DOHH2 (cell line): Measurements from ENCODE around the gene ASH1L.
"Not testable (repeated sequence)": the region's sequence is repeated elsewhere in the genome, so short reads cannot be mapped to it uniquely, and the experiment has no call there.

Experiments used
- H3F3A ChIP-seq: fragments of 200-600 bp; sonication (generic), shearing (Covaris generic); 2 replicates; pipeline ENCODE4 v1.6.0; 2016; ENCODE audit warnings: antibody characterized with exemption, mild to moderate bottlenecking; ENCODE audit not compliant: control insufficient read depth, insufficient read depth
- H3K27ac ChIP-seq: fragments of 200-600 bp; sonication (generic); 2 replicates; pipeline ENCODE4 v1.5.1; 2014; ENCODE audit warnings: low read depth, mild to moderate bottlenecking, low read length, moderate library complexity
- H3K27me3 ChIP-seq: fragments of 200-600 bp; sonication (generic); 2 replicates; pipeline ENCODE4 v1.6.1; 2014; ENCODE audit warnings: mild to moderate bottlenecking, low read length, mixed read lengths; ENCODE audit not compliant: control insufficient read depth
- H3K36me3 ChIP-seq: fragments of 200-600 bp; sonication (generic); 2 replicates; pipeline ENCODE4 v1.6.1; 2014; ENCODE audit warnings: mild to moderate bottlenecking, low read length, moderate library complexity, mixed read lengths; ENCODE audit not compliant: control insufficient read depth
- H3K4me1 ChIP-seq: fragments of 200-600 bp; sonication (generic); 2 replicates; pipeline ENCODE4 v1.6.1; 2014; ENCODE audit warnings: mild to moderate bottlenecking, low read length, mixed read lengths; ENCODE audit not compliant: control insufficient read depth
- H3K4me2 ChIP-seq: fragments of 200-600 bp; sonication (generic); 2 replicates; pipeline ENCODE4 v1.6.0; 2014; ENCODE audit warnings: mild to moderate bottlenecking, low read length, moderate library complexity
- H3K4me3 ChIP-seq: fragments of 200-600 bp; sonication (generic); 2 replicates; pipeline ENCODE4 v1.5.1; 2014; ENCODE audit warnings: mild to moderate bottlenecking, low read length, mixed read lengths
- H3K79me2 ChIP-seq: fragments of 200-600 bp; sonication (generic); 2 replicates; pipeline ENCODE4 v1.6.1; 2014; ENCODE audit warnings: mild to moderate bottlenecking, low read length, mixed read lengths; ENCODE audit not compliant: control insufficient read depth
- H3K9me2 ChIP-seq: fragments of 200-600 bp; sonication (generic); replicated peaks from 2 replicates; pipeline ENCODE4 v1.6.1; 2014; ENCODE audit warnings: mild to moderate bottlenecking, low read length, mixed read lengths; ENCODE audit not compliant: control insufficient read depth
- H3K9me3 ChIP-seq: fragments of 200-600 bp; sonication (generic); 2 replicates; pipeline ENCODE4 v1.6.1; 2014; ENCODE audit warnings: antibody characterized with exemption, low read length, mixed read lengths; ENCODE audit not compliant: control insufficient read depth, insufficient read depth
- H4K20me1 ChIP-seq: fragments of 200-600 bp; sonication (generic); 2 replicates; pipeline ENCODE4 v1.6.0; 2014; ENCODE audit warnings: low read depth, mild to moderate bottlenecking, antibody characterized with exemption, low read length, moderate library complexity; ENCODE audit not compliant: control insufficient read depth, insufficient read depth
- EZH2phosphoT487 ChIP-seq: fragments of 200-600 bp; sonication (generic); IDR thresholded peaks from 2 replicates; pipeline ENCODE4 v1.6.1; 2017; ENCODE audit warnings: borderline replicate concordance, mild to moderate bottlenecking, antibody characterized with exemption, low read length, moderate library complexity, mixed read lengths
- TF ChIP-seq, protein P1 (sequence below): fragments of 200-600 bp; sonication (generic); IDR thresholded peaks from one replicate; pipeline ENCODE4 v1.5.1; 2014; ENCODE audit warnings: antibody characterized with exemption, mild to moderate bottlenecking, low read depth, low read length; ENCODE audit not compliant: poor library complexity, severe bottlenecking

The ASH1L gene, protein sequence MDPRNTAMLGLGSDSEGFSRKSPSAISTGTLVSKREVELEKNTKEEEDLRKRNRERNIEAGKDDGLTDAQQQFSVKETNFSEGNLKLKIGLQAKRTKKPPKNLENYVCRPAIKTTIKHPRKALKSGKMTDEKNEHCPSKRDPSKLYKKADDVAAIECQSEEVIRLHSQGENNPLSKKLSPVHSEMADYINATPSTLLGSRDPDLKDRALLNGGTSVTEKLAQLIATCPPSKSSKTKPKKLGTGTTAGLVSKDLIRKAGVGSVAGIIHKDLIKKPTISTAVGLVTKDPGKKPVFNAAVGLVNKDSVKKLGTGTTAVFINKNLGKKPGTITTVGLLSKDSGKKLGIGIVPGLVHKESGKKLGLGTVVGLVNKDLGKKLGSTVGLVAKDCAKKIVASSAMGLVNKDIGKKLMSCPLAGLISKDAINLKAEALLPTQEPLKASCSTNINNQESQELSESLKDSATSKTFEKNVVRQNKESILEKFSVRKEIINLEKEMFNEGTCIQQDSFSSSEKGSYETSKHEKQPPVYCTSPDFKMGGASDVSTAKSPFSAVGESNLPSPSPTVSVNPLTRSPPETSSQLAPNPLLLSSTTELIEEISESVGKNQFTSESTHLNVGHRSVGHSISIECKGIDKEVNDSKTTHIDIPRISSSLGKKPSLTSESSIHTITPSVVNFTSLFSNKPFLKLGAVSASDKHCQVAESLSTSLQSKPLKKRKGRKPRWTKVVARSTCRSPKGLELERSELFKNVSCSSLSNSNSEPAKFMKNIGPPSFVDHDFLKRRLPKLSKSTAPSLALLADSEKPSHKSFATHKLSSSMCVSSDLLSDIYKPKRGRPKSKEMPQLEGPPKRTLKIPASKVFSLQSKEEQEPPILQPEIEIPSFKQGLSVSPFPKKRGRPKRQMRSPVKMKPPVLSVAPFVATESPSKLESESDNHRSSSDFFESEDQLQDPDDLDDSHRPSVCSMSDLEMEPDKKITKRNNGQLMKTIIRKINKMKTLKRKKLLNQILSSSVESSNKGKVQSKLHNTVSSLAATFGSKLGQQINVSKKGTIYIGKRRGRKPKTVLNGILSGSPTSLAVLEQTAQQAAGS (N-terminal part only)

GRCh38 chr1:155562581-155563376 is at the start of gene ASH1L:
Gene ASH1L, minus strand, starts transcription at chr1:155562803. Its CDS starts 41,284 bp downstream, at chr1:155521519.
- Histone ChIP-seq H4K20me1 (peaks cover 30% of the 10 kb centered on the region), H3K4me1 (peaks cover 31% of the 10 kb centered on the region), H3K4me3 (peak within 1 kb of the TSS; percentile 83), H3K79me2 (peaks cover 98% of the 10 kb centered on the region), H3K27ac (peak within 1 kb of the TSS; percentile 88), H3K9me3 (no peaks in the 10 kb centered on the region), H3F3A (no peaks in the 10 kb centered on the region), H3K9me2 (no peaks in the 10 kb centered on the region), H3K4me2 (peak within 1 kb of the TSS; percentile 96), H3K27me3 (no peaks in the 10 kb centered on the region), H3K36me3 (peaks cover 55% of the 10 kb centered on the region)
- no peak for TF ChIP-seq EZH2phosphoT487
- TF ChIP-seq, protein P1, sequence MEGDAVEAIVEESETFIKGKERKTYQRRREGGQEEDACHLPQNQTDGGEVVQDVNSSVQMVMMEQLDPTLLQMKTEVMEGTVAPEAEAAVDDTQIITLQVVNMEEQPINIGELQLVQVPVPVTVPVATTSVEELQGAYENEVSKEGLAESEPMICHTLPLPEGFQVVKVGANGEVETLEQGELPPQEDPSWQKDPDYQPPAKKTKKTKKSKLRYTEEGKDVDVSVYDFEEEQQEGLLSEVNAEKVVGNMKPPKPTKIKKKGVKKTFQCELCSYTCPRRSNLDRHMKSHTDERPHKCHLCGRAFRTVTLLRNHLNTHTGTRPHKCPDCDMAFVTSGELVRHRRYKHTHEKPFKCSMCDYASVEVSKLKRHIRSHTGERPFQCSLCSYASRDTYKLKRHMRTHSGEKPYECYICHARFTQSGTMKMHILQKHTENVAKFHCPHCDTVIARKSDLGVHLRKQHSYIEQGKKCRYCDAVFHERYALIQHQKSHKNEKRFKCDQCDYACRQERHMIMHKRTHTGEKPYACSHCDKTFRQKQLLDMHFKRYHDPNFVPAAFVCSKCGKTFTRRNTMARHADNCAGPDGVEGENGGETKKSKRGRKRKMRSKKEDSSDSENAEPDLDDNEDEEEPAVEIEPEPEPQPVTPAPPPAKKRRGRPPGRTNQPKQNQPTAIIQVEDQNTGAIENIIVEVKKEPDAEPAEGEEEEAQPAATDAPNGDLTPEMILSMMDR, result no peak

DNA sequence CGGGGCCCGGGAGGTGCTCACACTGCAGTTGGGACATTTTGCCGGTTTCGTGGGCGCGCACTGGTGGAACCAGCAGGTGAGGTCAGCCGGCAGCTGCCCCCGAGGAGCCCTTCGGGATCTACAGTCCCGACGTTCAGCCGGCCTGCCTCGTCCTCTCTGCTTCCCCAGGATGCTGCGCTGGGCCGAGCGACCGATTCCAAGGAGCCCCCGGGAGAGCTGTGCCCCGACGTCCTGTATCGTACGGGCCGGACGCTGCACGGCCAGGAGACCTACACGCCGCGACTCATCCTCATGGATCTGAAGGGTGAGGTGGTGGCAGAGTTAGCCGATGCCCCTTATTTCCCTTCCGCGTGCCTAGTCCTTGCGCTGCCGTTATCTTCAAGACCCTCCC is 47.6 kb upstream of the ASH1L start:
- Histone ChIP-seq H3K36me3 (peaks cover 19% of the 10 kb centered on the region), H3K4me3 (peak overlapping the region; percentile 74)
- not testable (repeated sequence) for H3K79me2 ChIP-seq, H3K4me2 ChIP-seq, H3F3A ChIP-seq, H3K9me2 ChIP-seq, H4K20me1 ChIP-seq, H3K9me3 ChIP-seq, H3K27ac ChIP-seq, H3K4me1 ChIP-seq, H3K27me3 ChIP-seq

GRCh38 chr1:155609515-155610256 is 47.1 kb upstream of the ASH1L start, which contains the start of gene MSTO1:
Gene MSTO1, plus strand, starts transcription at chr1:155610218. Its CDS starts 31 bp downstream, at chr1:155610249.
- Histone ChIP-seq H3K27ac (peak within 1 kb of the TSS; percentile 78), H3K4me2 (peak within 1 kb of the TSS; percentile 64), H3K9me2 (no peaks in the 10 kb centered on the region), H4K20me1 (no peaks in the 10 kb centered on the region), H3K36me3 (peaks cover 16% of the 10 kb centered on the region), H3F3A (peaks cover 10% of the 10 kb centered on the region), H3K4me3 (peak within 1 kb of the TSS; percentile 74), H3K4me1 (peaks cover 3% of the 10 kb centered on the region), H3K79me2 (peaks cover 3% of the 10 kb centered on the region), H3K9me3 (no peaks in the 10 kb centered on the region), H3K27me3 (no peaks in the 10 kb centered on the region)
- TF ChIP-seq, protein P1, result no peak
- TF ChIP-seq EZH2phosphoT487, result no peak
